Measurements from ENCODE around the gene DSCAM.

DSCAM gene

GRCh38 chr21:40408561-40408960, 438.4 kb downstream of the DSCAM start:
- in situ Hi-C loops (cut with HindIII; ENCODE audit: low sequenced_read_pairs) = no loop called here

DNA sequence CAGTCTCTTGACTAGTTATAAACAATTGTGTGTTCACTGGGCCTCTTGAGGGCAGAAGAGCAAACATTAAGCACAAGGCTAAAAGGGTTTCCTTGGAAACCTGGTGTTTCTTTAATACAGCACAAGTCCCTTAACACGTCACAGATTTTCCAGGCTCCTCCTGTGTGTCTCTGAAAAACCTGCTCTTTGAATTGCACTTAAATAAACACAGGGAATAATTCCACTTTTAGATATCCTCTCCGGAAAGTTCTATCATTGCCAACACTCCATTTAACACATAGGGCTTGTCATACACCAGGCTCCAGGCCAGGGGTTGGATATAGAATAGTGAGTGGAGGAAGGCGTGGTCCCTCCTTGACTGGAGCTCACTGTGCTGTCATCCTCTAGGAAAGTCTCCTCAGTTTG, 442.6 kb downstream of the DSCAM start:
- in situ Hi-C loops (cut with HindIII; ENCODE audit: low sequenced_read_pairs) = no loop called here

DNA sequence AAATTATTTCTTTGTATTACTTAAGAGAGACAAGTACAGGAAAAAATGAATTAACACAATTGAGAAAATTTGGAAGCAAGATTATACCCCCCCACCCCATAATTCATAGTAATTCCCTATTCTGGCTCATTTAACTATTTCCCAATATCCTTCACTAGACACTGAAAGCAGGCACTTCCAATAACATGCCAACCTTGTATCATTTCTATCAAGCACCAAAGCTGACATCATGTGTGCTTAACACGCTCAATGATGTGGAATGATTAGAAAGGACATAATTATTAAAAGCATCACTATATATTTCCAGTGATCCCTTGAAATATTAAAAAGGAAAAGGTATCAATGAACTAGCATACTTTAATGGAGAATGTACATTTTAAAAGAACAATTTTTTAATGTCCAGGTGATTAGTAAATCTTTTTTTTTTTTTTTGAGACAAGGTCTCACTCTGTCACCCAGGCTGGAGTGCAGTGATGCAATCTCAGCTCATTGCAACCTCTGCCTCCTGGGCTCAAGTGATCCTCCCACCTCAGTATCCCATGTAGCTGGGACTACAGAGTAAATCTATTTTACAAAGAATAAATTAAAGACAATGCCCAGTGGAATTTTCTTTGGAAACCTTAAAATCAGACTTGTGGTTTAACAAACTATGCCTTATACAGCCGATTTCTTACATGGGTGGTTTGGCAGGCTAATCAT, 443.9 kb downstream of the DSCAM start:
- in situ Hi-C loops (cut with HindIII; ENCODE audit: low sequenced_read_pairs) = no loop called here

DNA sequence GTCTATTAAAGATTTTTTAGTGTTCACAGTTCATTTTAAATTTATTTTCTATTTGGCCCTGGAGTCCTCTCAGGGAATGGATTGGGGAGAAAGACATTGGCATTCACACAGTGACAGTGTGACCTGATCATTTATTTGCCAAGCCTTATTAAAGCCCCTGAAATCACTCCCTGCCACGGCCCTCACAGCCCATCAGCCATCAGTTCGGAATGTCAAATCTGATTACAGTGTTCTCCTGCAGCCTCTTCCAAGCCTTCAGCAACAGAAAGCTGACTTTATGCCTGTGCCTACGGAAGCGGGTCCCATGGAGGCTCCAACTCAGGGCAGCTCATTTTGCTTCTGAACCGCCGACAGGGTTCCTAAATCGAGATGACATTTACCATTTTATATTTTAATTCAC, 451.2 kb downstream of the DSCAM start:
- in situ Hi-C loops (cut with HindIII; ENCODE audit: low sequenced_read_pairs) = no loop called here

- in situ Hi-C loops (cut with HindIII; ENCODE audit: low sequenced_read_pairs) = no loop called here
Measured at GRCh38 chr21:40393066-40393465, 453.9 kb downstream of the DSCAM start.

DNA sequence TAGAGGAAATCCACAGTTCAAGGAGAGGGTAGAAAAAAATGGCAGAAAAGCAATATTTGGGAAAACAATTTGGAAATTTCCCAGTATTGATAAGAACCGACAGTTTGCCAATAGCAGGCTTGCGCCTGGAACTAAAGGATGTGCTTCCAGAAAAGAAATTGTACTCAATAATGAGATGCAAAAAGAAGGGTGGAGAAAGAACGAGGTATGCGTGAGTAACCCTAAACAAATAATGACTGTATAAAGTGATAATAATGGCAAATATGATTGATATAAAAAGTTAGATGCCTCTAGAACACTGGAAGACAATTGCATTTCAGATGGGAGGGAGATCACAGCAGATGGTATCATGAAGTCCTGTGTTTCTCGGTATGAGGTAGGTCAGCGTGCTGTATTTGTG, 458.9 kb downstream of the DSCAM start:
- in situ Hi-C loops (cut with HindIII; ENCODE audit: low sequenced_read_pairs) = no loop called here

DNA sequence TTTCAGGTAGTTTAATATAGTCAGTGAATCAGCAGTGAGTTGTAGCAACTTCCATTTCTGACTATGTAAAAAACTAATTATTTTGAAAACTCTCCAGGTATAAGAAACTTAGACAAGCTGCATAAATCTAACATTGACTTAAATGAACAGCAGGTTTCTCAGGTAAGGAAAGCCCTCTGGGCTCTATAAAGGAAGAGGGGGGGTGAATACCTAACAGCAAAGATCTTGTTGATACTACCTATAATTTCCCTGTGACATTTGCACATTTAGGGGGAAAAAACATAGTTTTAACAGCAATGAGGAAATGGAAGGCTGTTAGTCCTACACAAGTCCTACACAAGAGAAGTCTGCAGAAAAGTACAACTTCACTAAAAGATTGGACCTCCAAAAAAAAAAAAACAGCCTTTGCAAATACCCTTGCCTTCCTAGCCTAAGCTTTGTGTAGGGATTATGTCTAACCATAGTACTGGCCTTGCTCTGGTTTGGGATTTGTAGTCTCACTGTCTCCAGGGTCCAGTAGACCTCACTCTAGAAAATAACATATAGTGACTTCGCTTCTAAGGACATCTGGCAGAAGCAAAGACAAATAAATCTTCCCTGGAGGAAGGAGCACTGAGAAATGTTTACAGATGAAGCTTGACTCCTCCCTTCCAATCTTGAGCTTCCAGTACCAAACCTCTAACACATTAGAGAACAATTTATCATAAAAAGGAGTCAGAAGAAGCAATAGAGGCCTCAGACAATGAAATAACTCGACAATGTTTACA, 459.8 kb downstream of the DSCAM start:
- in situ Hi-C loops (cut with HindIII; ENCODE audit: low sequenced_read_pairs) = no loop called here

DNA sequence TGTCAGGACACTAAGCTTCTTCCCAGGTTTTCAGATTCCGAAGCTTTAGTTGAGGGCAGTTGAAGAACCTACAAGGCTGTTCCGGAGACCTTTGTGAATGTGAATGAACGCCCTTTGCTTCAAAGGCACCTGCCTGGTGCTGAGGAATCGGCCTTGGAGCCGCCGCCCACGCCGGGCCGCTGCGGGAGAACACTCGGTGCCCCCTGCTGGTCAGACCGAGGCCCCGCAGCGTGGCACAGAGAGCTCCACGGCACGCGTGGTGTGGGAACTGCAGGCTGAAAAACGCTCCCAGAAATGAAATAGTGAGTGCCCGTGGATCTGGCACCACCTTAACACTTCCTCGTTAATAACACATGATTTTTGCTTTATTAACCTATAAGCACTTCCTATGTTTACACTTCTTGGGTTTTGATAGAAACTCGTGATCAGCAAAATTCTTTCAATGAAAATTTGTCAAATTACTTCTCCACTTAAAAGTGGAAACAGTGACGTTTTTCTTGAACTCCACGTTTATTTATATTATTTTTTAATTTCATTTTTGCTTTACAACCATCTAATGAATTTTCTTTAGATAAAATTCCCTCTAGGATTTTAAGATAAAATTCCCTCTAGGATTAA, 460.6 kb downstream of the DSCAM start:
- in situ Hi-C loops (cut with HindIII; ENCODE audit: low sequenced_read_pairs) = no loop called here

DNA sequence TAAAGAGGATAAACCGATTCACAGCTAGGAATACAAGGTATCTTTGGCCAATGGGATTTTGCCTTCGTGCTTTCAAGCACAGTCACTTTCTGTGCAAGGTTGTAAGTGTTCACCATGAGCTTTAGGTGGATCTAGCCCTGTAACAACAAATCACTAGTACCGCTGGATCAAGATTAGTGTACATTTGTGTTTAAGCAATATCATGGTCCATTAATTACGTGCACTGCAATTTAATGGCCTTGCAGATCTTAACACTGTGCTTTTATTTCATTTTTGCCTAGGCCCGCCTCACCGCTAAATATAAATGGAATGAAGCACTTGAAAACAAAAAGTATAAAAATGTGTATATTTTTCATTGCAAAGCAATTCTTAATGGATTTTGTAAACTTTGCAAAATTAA, 461.1 kb downstream of the DSCAM start:
- in situ Hi-C loops (cut with HindIII; ENCODE audit: low sequenced_read_pairs) = no loop called here

GRCh38 chr21:40383951-40384350, 463.0 kb downstream of the DSCAM start:
- in situ Hi-C loops (cut with HindIII; ENCODE audit: low sequenced_read_pairs) = no loop called here

- in situ Hi-C loops (cut with HindIII; ENCODE audit: low sequenced_read_pairs) = no loop called here
Measured at GRCh38 chr21:40381111-40381510, 465.8 kb downstream of the DSCAM start.

- in situ Hi-C loops (cut with HindIII; ENCODE audit: low sequenced_read_pairs) = no loop called here
Measured at GRCh38 chr21:40379881-40380810, 466.8 kb downstream of the DSCAM start.

- in situ Hi-C loops (cut with HindIII; ENCODE audit: low sequenced_read_pairs) = no loop called here
Measured at GRCh38 chr21:40377135-40377534, 469.8 kb downstream of the DSCAM start.

GRCh38 chr21:40373761-40374160, 473.2 kb downstream of the DSCAM start:
- in situ Hi-C loops (cut with HindIII; ENCODE audit: low sequenced_read_pairs) = no loop called here

GRCh38 chr21:40372506-40372905, 474.5 kb downstream of the DSCAM start:
- in situ Hi-C loops (cut with HindIII; ENCODE audit: low sequenced_read_pairs) = no loop called here

DNA sequence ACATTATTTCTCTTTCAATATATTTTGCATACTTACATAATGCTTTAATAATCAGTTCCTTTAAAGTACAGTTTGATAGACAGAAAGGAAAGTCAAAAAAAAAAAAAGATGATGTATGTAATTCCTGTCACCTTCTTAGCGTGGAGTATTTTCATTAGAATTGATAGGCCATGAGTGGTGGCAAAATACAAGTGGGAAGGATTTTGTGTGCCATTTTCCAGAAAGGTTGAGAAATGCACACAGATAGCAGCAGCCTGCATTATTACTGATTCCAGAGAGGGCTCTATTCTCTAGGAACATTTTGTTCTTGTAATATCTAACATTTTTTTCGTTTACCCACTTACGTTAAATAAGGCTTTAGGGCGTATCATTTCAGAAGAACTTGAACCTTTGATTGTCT, 475.6 kb downstream of the DSCAM start:
- in situ Hi-C loops (cut with HindIII; ENCODE audit: low sequenced_read_pairs) = no loop called here

- in situ Hi-C loops (cut with HindIII; ENCODE audit: low sequenced_read_pairs) = no loop called here
Measured at GRCh38 chr21:40356644-40357043, 490.3 kb downstream of the DSCAM start.

DNA sequence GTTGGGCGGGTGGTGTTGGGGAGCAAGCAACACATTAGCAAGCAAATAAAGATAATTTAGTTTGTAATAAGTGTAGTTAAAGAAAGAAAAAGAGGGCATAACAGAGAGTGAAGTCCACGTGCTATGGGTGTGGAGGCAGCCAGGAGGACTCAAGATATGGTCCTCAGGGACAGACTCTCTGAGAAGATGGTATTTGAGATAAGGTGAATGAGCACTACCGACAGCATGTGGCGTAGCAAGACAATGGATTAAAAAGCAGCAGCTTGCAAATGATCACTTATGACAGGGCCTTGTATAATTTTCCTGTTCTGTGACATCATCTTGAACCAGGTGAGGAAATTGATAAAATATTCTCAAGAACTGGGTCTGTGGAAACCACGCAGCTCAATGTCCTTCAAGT, 491.9 kb downstream of the DSCAM start:
- in situ Hi-C loops (cut with HindIII; ENCODE audit: low sequenced_read_pairs) = no loop called here

DNA sequence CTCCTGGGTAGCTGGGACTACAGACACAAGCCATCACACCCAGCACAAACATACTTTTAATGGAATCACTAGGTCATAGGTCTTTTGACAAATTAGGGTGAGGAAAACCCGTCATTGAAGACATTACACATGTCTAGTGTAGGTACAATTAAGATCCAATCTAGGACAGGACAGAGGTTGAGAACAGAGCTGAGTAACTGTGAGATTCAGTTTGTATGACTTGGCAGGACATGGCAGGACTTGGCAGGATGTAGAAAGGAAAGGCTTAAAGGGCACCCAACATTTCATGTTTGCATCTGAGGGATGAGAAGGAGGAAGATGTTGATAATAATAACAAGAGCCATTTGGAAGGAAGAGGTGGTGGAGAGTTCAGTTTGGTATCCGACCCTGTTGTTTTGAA, 496.0 kb downstream of the DSCAM start:
- in situ Hi-C loops (cut with HindIII; ENCODE audit: low sequenced_read_pairs) = no loop called here

DNA sequence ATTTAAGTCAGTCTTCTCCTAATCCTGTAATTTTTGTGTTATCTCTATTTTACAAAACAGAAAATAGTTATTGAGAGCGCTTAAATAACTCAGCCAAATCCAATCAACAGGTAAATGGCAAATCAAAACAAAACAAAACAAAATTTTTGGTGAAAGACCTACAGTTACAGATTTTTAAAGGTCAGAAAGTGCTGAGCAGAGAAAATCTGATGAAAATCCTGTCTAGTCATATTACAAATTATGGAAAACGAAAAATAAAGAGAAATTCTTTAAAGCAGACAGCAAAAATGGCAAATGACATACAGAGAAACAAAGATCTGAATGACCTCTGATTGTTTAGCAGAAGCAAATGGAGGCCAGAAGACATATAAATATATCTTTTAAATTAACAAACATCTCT, 497.4 kb downstream of the DSCAM start:
- in situ Hi-C loops (cut with HindIII; ENCODE audit: low sequenced_read_pairs) = no loop called here

- in situ Hi-C loops (cut with HindIII; ENCODE audit: low sequenced_read_pairs) = no loop called here
Measured at GRCh38 chr21:40345711-40346321, 501.1 kb downstream of the DSCAM start.
